ENCODE results near the gene SERPINA4. TPM values are rescaled to one million over a fixed set of nuclear protein-coding genes. Genes with fewer than 3 reads are reported as not detected.

Gene SERPINA4
- total RNA-seq, 1 experiment from 2014 or later, result 6.3 TPM

DNA sequence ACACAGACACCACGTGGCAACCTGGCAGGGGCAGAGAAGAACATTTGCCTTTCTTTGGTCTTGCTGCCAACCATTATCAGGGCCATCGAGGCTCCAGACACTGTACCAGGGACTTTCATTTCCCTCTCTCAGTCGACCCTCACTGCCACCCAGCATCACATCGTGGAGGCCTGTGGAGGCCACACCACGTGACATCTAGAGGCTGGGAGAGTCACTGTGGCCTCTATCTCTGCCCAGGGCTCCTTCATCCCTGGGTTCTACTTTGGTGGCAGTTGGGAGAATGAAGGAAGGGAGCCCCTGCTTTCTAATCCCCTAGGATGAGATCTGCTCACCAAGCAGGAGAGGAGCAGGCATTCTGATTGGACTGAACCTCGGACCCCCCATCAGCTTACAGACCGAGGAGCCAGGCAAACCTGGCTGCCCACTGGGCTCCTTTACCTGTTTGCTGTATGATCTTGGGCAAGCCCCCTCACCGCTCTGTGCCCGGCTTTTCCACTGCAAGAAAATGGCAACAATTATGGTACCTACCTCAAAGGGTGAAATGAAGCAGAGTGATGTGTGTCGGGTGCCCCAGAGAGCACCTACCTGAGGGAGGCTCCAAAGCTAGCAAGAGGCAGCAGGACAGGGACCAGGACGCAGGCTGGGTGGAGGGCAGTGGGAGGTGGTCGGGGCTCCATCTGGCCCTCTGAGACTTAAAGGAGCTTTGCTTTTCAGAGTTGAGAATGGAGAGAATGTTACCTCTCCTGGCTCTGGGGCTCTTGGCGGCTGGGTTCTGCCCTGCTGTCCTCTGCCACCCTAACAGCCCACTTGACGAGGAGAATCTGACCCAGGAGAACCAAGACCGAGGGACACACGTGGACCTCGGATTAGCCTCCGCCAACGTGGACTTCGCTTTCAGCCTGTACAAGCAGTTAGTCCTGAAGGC lies 52.7 kb downstream of the SERPINA4 start:
- Histone ChIP-seq H3K36me3 (ENCODE audit: control insufficient read depth, insufficient read depth, low read length) (no peaks in the 10 kb centered on the region), H3K4me3 (ENCODE audit: low read depth, low read length) (no peak overlapping the region), H3K4me1 (peaks cover 17% of the 10 kb centered on the region), H3K9me3 (peaks cover 4% of the 10 kb centered on the region), H3K27me3 (replicated peaks; ENCODE audit: control insufficient read depth, insufficient read depth, low read length) (no peaks in the 10 kb centered on the region)
- Mint-ChIP-seq H3K27ac (ENCODE audit: unreplicated experiment) (no peak overlapping the region), H3K27me3 (ENCODE audit: insufficient read depth, unreplicated experiment) (no peaks in the 10 kb centered on the region), H3K4me3 (ENCODE audit: unreplicated experiment) (no peak overlapping the region), H3K4me1 (ENCODE audit: low read depth, unreplicated experiment) (no peaks in the 10 kb centered on the region), H3K36me3 (ENCODE audit: insufficient read depth, unreplicated experiment) (no peaks in the 10 kb centered on the region), H3K9me3 (ENCODE audit: unreplicated experiment) (peaks cover 31% of the 10 kb centered on the region)
- ChIA-PET CTCF (no interaction called here), POLR2A (no interaction called here)
- intact Hi-C loops (cut with micrococcal nuclease; ENCODE audit: unreplicated experiment), result no loop called here
- no peak for TF ChIP-seq CTCF (IDR thresholded peaks at IDR 0.05; ENCODE audit: insufficient read depth in 1 of 2, low read depth in 1 of 2, low read length in 1 of 2, severe bottlenecking in 1 of 2, unreplicated experiment in 1 of 2)
- no peak for DNase-seq
- no TSS peak for BruUV-seq (replicated peaks)

DNA sequence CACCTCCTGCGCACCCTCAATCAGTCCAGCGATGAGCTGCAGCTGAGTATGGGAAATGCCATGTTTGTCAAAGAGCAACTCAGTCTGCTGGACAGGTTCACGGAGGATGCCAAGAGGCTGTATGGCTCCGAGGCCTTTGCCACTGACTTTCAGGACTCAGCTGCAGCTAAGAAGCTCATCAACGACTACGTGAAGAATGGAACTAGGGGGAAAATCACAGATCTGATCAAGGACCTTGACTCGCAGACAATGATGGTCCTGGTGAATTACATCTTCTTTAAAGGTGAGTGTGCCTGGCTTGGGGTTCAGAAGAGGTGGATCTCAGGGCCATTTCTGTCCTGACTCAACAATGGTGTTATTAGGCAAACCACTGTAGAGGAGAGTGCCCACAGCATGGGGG lies 53.6 kb downstream of the SERPINA4 start:
- no peak overlapping the region for H3K27ac Mint-ChIP-seq (ENCODE audit: unreplicated experiment)
- H3K4me3 Mint-ChIP-seq (ENCODE audit: unreplicated experiment), result no peak overlapping the region
- Histone ChIP-seq H3K4me1 (peaks cover 13% of the 10 kb centered on the region), H3K36me3 (ENCODE audit: control insufficient read depth, insufficient read depth, low read length) (no peaks in the 10 kb centered on the region), H3K9me3 (peaks cover 7% of the 10 kb centered on the region), H3K4me3 (ENCODE audit: low read depth, low read length) (no peak overlapping the region), H3K27me3 (replicated peaks; ENCODE audit: control insufficient read depth, insufficient read depth, low read length) (no peaks in the 10 kb centered on the region)
- DNase-seq, result no peak
- ChIA-PET CTCF (interaction anchor here (0.8 kb wide), 1 partner anchor 19 kb away, joined by 7 read pairs; no protein-coding TSS in a partner anchor), POLR2A (no interaction called here)
- H3K36me3 Mint-ChIP-seq (ENCODE audit: insufficient read depth, unreplicated experiment), result no peaks in the 10 kb centered on the region
- H3K9me3 Mint-ChIP-seq (ENCODE audit: unreplicated experiment), result peaks cover 39% of the 10 kb centered on the region
- intact Hi-C loops (cut with micrococcal nuclease; ENCODE audit: unreplicated experiment), result no loop called here
- TF ChIP-seq CTCF (IDR thresholded peaks at IDR 0.05; ENCODE audit: insufficient read depth in 1 of 2, low read depth in 1 of 2, low read length in 1 of 2, severe bottlenecking in 1 of 2, unreplicated experiment in 1 of 2), result no peak
- H3K27me3 Mint-ChIP-seq (ENCODE audit: insufficient read depth, unreplicated experiment), result no peaks in the 10 kb centered on the region
- no TSS peak for BruUV-seq (replicated peaks)
- H3K4me1 Mint-ChIP-seq (ENCODE audit: low read depth, unreplicated experiment), result no peaks in the 10 kb centered on the region

- DNase-seq, result no peak
- no peaks in the 10 kb centered on the region for H3K4me1 Mint-ChIP-seq (ENCODE audit: low read depth, unreplicated experiment)
- H3K4me1 ChIP-seq, result peaks cover 11% of the 10 kb centered on the region
- no peaks in the 10 kb centered on the region for H3K36me3 Mint-ChIP-seq (ENCODE audit: insufficient read depth, unreplicated experiment)
- H3K9me3 ChIP-seq, result peaks cover 7% of the 10 kb centered on the region
- H3K9me3 Mint-ChIP-seq (ENCODE audit: unreplicated experiment), result peaks cover 44% of the 10 kb centered on the region
- no peak for TF ChIP-seq CTCF (IDR thresholded peaks at IDR 0.05; ENCODE audit: insufficient read depth in 1 of 2, low read depth in 1 of 2, low read length in 1 of 2, severe bottlenecking in 1 of 2, unreplicated experiment in 1 of 2)
- intact Hi-C loops (cut with micrococcal nuclease; ENCODE audit: unreplicated experiment), result no loop called here
- no peak overlapping the region for H3K4me3 Mint-ChIP-seq (ENCODE audit: unreplicated experiment)
- ChIA-PET CTCF (interaction anchor here (0.8 kb wide), 1 partner anchor 18 kb away, joined by 7 read pairs; no protein-coding TSS in a partner anchor), POLR2A (no interaction called here)
- H3K27ac Mint-ChIP-seq (ENCODE audit: unreplicated experiment), result no peak overlapping the region
- no peaks in the 10 kb centered on the region for H3K27me3 Mint-ChIP-seq (ENCODE audit: insufficient read depth, unreplicated experiment)
- no peaks in the 10 kb centered on the region for H3K27me3 ChIP-seq (replicated peaks; ENCODE audit: control insufficient read depth, insufficient read depth, low read length)
- H3K36me3 ChIP-seq (ENCODE audit: control insufficient read depth, insufficient read depth, low read length), result no peaks in the 10 kb centered on the region
- BruUV-seq (replicated peaks), result no TSS peak
- no peak overlapping the region for H3K4me3 ChIP-seq (ENCODE audit: low read depth, low read length)
These were observed 54.0 kb downstream of the SERPINA4 start for GRCh38 chr14:94615254-94615653.
